K562 (cell line): Measurements from ENCODE around the gene IREB2. TPM values are rescaled to one million over a fixed set of nuclear protein-coding genes. Genes with fewer than 3 reads are reported as not detected.

Experiments
- CCNT2 ChIP-seq: IDR thresholded peaks from 2 replicates; pipeline ENCODE4 v1.6.1; 2011; ENCODE audit warnings: borderline replicate concordance, low read depth, mild to moderate bottlenecking, moderate library complexity, mixed read lengths, low read length; ENCODE audit not compliant: insufficient read length; ENCODE audit errors: extremely low read depth
- HDAC1 ChIP-seq, 2 experiments: fragments of 450-650 bp; IDR thresholded peaks; 2 replicates each; pipeline ENCODE4 v1.6.1; 2016 to 2017; ENCODE audit warnings: inconsistent platforms in 1 of 2, mild to moderate bottlenecking in 1 of 2, moderate library complexity in 1 of 2
- MXI1 ChIP-seq: IDR thresholded peaks from 2 replicates; pipeline ENCODE4 v1.6.1; 2011; ENCODE audit warnings: low read depth, mild to moderate bottlenecking, improper control_type of control experiment, low read length
- PHF20 ChIP-seq: fragments of 450-650 bp; IDR thresholded peaks from 2 replicates; pipeline ENCODE4 v1.6.1; 2018; ENCODE audit not compliant: partially characterized antibody
- PRMT5 ChIP-seq: sonication (generic); formaldehyde crosslinking; IDR thresholded peaks from 2 replicates; pipeline ENCODE4 v1.5.0; 2020; ENCODE audit warnings: missing genetic modification reagents
- SIN3B ChIP-seq: fragments of 450-650 bp; IDR thresholded peaks from 2 replicates; pipeline ENCODE4 v1.6.1; 2017; ENCODE audit warnings: low read depth, mild to moderate bottlenecking, moderate library complexity
- SP1 ChIP-seq: sonication (generic); formaldehyde crosslinking; IDR thresholded peaks from 2 replicates; pipeline ENCODE4 v1.8.1; 2022; ENCODE audit warnings: mild to moderate bottlenecking, missing genetic modification reagents
- SP2 ChIP-seq: IDR thresholded peaks from 2 replicates; pipeline ENCODE4 v1.6.1; 2011; ENCODE audit warnings: mild to moderate bottlenecking, low read depth, low read length, moderate library complexity; ENCODE audit not compliant: poor library complexity, severe bottlenecking; ENCODE audit errors: extremely low read depth
- XRCC3 ChIP-seq: fragments of 450-650 bp; IDR thresholded peaks from 2 replicates; pipeline ENCODE4 v1.6.1; 2017; ENCODE audit warnings: mild to moderate bottlenecking, moderate library complexity
- ZNF354B ChIP-seq: fragments of 250-450 bp; sonication (Bioruptor Pico); IDR thresholded peaks from 2 replicates; pipeline ENCODE4 v1.4.0; 2020
- ZSCAN32 ChIP-seq: fragments of 450-650 bp; formaldehyde crosslinking; IDR thresholded peaks from 2 replicates; pipeline ENCODE4 v1.4.0; 2020; ENCODE audit warnings: mild to moderate bottlenecking, moderate library complexity
- polyA plus RNA-seq, 8 experiments: library from polyadenylated mRNA; depleted of rRNA in 4 of 8; stranded (reverse) in 5 of 8; unstranded in 3 of 8; fragments of >200 nt; fragmentation: Nextera tagmentation in 2 of 8; fragmentation: Illumina TruSeq in 1 of 8; extraction: Ambion mirVana in 2 of 8; extraction: Trizol in 1 of 8; gene quantifications; 2 replicates each; pipeline versions ENCODE4 v1.2.1 to v1.2.3, GENCODE V29; 2011 to 2014; ENCODE audit warnings: inconsistent platforms in 1 of 8, missing spikeins in 1 of 8
- total RNA-seq, 7 experiments: library from RNA; depleted of rRNA in 6 of 7; stranded (reverse); fragments of >200 nt in 6 of 7; fragmentation: Illumina TruSeq in 2 of 7; extraction: Trizol in 2 of 7; gene quantifications; 2 replicates each; pipeline versions ENCODE4 v1.2.1 to v1.2.3, GENCODE V29; 2011 to 2021; ENCODE audit warnings: low replicate concordance in 1 of 7
- TF ChIP-seq, protein P1 (sequence below): fragments of 450-650 bp; IDR thresholded peaks from 2 replicates; pipeline ENCODE4 v1.6.1; 2018; ENCODE audit not compliant: partially characterized antibody
- TF ChIP-seq, protein P2 (sequence below): sonication (generic); formaldehyde crosslinking; IDR thresholded peaks from 2 replicates; pipeline ENCODE4 v1.8.0; 2023; ENCODE audit warnings: missing genetic modification reagents, mild to moderate bottlenecking, borderline replicate concordance

The IREB2 gene
- total and polyA plus RNA-seq, 9 of the 15 experiments (the other 6 are each of a cell fraction or from before 2014, with no cell fraction given), result 16.8 to 61.7 (median 34.0) TPM

DNA sequence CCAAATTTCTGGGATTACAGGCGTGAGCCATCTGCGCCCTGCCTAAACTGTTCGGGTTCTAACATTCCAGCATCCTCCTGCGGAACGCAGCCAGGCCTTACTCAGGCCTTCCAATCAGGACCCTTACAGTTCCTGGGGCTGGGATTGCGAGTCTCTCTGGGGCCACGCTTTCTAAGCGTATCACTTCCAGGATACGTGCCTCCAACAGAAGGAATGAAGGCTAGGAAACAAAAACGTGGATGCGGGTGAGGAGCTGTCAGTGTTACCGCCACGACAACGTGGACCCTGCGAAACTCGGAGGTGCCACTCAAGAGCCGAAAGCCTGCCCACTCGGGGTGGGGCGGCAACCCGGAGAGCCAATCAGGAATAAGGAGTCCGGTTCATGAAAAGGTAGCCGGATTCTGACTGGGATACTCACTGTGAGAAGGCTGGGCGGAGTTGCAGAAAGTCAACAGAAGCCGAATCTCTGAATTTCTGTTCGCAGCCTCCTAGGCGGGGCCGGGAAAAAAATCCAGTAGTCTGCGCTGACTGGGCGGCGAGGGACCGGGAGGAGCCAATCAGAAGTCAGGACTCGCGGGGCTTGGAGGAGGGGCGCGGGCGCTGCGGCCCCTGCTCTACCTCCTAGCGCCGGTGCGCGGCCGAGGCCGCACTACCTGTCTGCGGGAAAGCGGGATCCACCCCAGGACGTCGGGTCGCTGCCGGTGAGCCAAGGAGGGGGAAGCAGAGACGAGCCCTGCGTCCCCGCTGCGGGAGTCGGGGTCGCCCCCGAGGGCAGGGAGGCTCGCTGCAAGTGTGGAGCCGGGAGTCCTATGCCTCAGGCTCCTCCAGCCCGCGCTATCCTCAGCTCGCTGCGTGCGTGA, 69.2 kb downstream of the IREB2 start, which contains the start of gene HYKK (continued):
- TF ChIP-seq MXI1, result peak; percentile 84
- TF ChIP-seq ZNF354B (CRISPR knock-in tag), result no peak
- peak; percentile 60 for TF ChIP-seq CCNT2
- TF ChIP-seq, protein P1, sequence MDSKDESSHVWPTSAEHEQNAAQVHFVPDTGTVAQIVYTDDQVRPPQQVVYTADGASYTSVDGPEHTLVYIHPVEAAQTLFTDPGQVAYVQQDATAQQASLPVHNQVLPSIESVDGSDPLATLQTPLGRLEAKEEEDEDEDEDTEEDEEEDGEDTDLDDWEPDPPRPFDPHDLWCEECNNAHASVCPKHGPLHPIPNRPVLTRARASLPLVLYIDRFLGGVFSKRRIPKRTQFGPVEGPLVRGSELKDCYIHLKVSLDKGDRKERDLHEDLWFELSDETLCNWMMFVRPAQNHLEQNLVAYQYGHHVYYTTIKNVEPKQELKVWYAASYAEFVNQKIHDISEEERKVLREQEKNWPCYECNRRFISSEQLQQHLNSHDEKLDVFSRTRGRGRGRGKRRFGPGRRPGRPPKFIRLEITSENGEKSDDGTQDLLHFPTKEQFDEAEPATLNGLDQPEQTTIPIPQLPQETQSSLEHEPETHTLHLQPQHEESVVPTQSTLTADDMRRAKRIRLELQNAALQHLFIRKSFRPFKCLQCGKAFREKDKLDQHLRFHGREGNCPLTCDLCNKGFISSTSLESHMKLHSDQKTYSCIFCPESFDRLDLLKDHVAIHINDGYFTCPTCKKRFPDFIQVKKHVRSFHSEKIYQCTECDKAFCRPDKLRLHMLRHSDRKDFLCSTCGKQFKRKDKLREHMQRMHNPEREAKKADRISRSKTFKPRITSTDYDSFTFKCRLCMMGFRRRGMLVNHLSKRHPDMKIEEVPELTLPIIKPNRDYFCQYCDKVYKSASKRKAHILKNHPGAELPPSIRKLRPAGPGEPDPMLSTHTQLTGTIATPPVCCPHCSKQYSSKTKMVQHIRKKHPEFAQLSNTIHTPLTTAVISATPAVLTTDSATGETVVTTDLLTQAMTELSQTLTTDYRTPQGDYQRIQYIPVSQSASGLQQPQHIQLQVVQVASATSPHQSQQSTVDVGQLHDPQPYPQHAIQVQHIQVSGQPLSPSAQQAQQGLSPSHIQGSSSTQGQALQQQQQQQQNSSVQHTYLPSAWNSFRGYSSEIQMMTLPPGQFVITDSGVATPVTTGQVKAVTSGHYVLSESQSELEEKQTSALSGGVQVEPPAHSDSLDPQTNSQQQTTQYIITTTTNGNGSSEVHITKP, result peak; percentile 60
- TF ChIP-seq PRMT5, result no peak
- no peak for TF ChIP-seq XRCC3
- 0 out of 2 replicates have a peak, but pooled peaks have one; percentile 7 for TF ChIP-seq ZSCAN32 (CRISPR knock-in tag)
- TF ChIP-seq PHF20, result peak; percentile 51
- peak in 1 of 2 experiments; percentile 78; a peak in 2 of 4 replicates for TF ChIP-seq HDAC1 (IDR thresholded peaks at IDR 0.05)
- TF ChIP-seq SP2, result peak; percentile 38
- TF ChIP-seq, protein P2, sequence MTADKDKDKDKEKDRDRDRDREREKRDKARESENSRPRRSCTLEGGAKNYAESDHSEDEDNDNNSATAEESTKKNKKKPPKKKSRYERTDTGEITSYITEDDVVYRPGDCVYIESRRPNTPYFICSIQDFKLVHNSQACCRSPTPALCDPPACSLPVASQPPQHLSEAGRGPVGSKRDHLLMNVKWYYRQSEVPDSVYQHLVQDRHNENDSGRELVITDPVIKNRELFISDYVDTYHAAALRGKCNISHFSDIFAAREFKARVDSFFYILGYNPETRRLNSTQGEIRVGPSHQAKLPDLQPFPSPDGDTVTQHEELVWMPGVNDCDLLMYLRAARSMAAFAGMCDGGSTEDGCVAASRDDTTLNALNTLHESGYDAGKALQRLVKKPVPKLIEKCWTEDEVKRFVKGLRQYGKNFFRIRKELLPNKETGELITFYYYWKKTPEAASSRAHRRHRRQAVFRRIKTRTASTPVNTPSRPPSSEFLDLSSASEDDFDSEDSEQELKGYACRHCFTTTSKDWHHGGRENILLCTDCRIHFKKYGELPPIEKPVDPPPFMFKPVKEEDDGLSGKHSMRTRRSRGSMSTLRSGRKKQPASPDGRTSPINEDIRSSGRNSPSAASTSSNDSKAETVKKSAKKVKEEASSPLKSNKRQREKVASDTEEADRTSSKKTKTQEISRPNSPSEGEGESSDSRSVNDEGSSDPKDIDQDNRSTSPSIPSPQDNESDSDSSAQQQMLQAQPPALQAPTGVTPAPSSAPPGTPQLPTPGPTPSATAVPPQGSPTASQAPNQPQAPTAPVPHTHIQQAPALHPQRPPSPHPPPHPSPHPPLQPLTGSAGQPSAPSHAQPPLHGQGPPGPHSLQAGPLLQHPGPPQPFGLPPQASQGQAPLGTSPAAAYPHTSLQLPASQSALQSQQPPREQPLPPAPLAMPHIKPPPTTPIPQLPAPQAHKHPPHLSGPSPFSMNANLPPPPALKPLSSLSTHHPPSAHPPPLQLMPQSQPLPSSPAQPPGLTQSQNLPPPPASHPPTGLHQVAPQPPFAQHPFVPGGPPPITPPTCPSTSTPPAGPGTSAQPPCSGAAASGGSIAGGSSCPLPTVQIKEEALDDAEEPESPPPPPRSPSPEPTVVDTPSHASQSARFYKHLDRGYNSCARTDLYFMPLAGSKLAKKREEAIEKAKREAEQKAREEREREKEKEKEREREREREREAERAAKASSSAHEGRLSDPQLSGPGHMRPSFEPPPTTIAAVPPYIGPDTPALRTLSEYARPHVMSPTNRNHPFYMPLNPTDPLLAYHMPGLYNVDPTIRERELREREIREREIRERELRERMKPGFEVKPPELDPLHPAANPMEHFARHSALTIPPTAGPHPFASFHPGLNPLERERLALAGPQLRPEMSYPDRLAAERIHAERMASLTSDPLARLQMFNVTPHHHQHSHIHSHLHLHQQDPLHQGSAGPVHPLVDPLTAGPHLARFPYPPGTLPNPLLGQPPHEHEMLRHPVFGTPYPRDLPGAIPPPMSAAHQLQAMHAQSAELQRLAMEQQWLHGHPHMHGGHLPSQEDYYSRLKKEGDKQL (CRISPR knock-in tag), result no peak
- peak; percentile 36; the same call in 1 of the 2 replicates for TF ChIP-seq SIN3B
- 0 out of 2 replicates have a peak, but pooled peaks have one; percentile 26 for TF ChIP-seq SP1 (CRISPR knock-in tag)
